HG03575 (cell line): Measurements from ENCODE around the gene FRY.

ENCODE experiments used
- ATAC-seq: cut with Tn5 transposase; IDR thresholded peaks from one replicate; pipeline ENCODE4 v1.9.1; 2021; ENCODE audit not compliant: unreplicated experiment, insufficient number of reproducible peaks, low FRiP score; ENCODE audit errors: extremely low read depth

Gene FRY

GRCh38 chr13:32011971-32012370 is 19.6 kb upstream of the FRY start:
- ATAC-seq, result no peak

GRCh38 chr13:32013181-32013580 is 18.4 kb upstream of the FRY start:
- ATAC-seq, result no peak

- no peak for ATAC-seq
Observed at GRCh38 chr13:32016119-32016518, 15.5 kb upstream of the FRY start.

GRCh38 chr13:32016631-32017030 is 14.9 kb upstream of the FRY start:
- no peak for ATAC-seq

GRCh38 chr13:32017474-32017873 is 14.1 kb upstream of the FRY start:
- no peak for ATAC-seq

GRCh38 chr13:32019612-32020233 is 11.9 kb upstream of the FRY start:
- ATAC-seq, result no peak

- ATAC-seq, result no peak
Observed at GRCh38 chr13:32021785-32022184, 9.8 kb upstream of the FRY start.

GRCh38 chr13:32022311-32022710 is 9.3 kb upstream of the FRY start:
- ATAC-seq, result no peak

GRCh38 chr13:32023096-32023495 is 8.5 kb upstream of the FRY start:
- no peak for ATAC-seq

GRCh38 chr13:32023698-32024097 is 7.9 kb upstream of the FRY start:
- ATAC-seq, result no peak

GRCh38 chr13:32024750-32025149 is 6.8 kb upstream of the FRY start:
- ATAC-seq, result no peak

- ATAC-seq, result no peak
Observed at GRCh38 chr13:32025730-32026129, 5.8 kb upstream of the FRY start.

GRCh38 chr13:32026623-32027022 is 5.0 kb upstream of the FRY start:
- no peak for ATAC-seq

GRCh38 chr13:32028711-32029110 is 2.9 kb upstream of the FRY start:
- no peak for ATAC-seq

- ATAC-seq, result no peak
Observed at GRCh38 chr13:32029684-32030083, 1.9 kb upstream of the FRY start.

GRCh38 chr13:32031815-32032370 is 319 bp downstream of the FRY start:
- ATAC-seq, result no peak

- no peak for ATAC-seq
Observed at GRCh38 chr13:32032759-32033158, 1.2 kb downstream of the FRY start.

- ATAC-seq, result no peak
Observed at GRCh38 chr13:32033744-32034143, 2.2 kb downstream of the FRY start.

GRCh38 chr13:32035716-32036115 is 4.1 kb downstream of the FRY start:
- ATAC-seq, result no peak

- no peak for ATAC-seq
Observed at GRCh38 chr13:32036126-32036695, 4.6 kb downstream of the FRY start.

GRCh38 chr13:32036757-32037156 is 5.2 kb downstream of the FRY start:
- ATAC-seq, result no peak
